Measurements from ENCODE around the gene ARHGAP21.

- TF ChIP-seq CTCF (IDR thresholded peaks at IDR 0.05; ENCODE audit: low read depth, low read length, poor library complexity, severe bottlenecking) = no peak
- no peak for TF ChIP-seq EZH2phosphoT487 (IDR thresholded peaks at IDR 0.05; ENCODE audit: borderline replicate concordance, low read length)
These were observed 2.2 kb downstream of the ARHGAP21 start for GRCh38 chr10:24721229-24722106.

Measured in DOHH2 (cell line).